Panc1 (cell line): ENCODE data around the gene CAD. TPM values are rescaled to one million over a fixed set of nuclear protein-coding genes. Genes with fewer than 3 reads are reported as not detected.
"Not testable (repeated sequence)": the region's sequence is repeated elsewhere in the genome, so short reads cannot be mapped to it uniquely, and the experiment has no call there.

Experiments
- ATAC-seq: fragments of 200-7000 bp; cut with Tn5 transposase; 2 replicates; pipeline ENCODE4 v1.9.1; 2020; ENCODE audit warnings: mild to moderate bottlenecking, moderate library complexity
- BruUV-seq: library from RNA; stranded (reverse); fragments of 400-500 nt; replicated peaks from 2 replicates; lab custom pipeline; 2021; lab: Mats Ljungman, UMichigan
- CTCF ChIA-PET: fragments of 300-600 bp; sonication (Branson Sonifier 250); formaldehyde crosslinking; loops from one replicate; lab custom pipeline; 2022; ENCODE audit warnings: antibody characterized with exemption; lab: Charles Lee
- POLR2A ChIA-PET: fragments of 300-600 bp; sonication (Branson Sonifier 250); formaldehyde crosslinking; loops from one replicate; lab custom pipeline; 2022; ENCODE audit warnings: antibody characterized with exemption; lab: Charles Lee
- DNase-seq: peaks from one replicate; pipeline ENCODE4 v3.0.0-alpha.2; 2010; ENCODE audit warnings: low read depth, low spot score
- H3K27ac ChIP-seq: 2 replicates; pipeline ENCODE4 v1.5.1; 2011; ENCODE audit warnings: mild to moderate bottlenecking, low read length, inconsistent platforms
- H3K27me3 ChIP-seq: fragments of 200-500 bp; sonication (Bioruptor generic); 2 replicates; pipeline ENCODE4 v1.6.0; 2014; ENCODE audit warnings: low read length, inconsistent platforms; ENCODE audit not compliant: control insufficient read depth, insufficient read depth
- H3K36me3 ChIP-seq: fragments of 200-500 bp; sonication (Bioruptor generic); 2 replicates; pipeline ENCODE4 v1.5.1; 2014; ENCODE audit warnings: inconsistent platforms, mild to moderate bottlenecking, low read length, moderate library complexity; ENCODE audit not compliant: control insufficient read depth, insufficient read depth
- H3K4me1 ChIP-seq: 2 replicates; pipeline ENCODE4 v1.5.1; 2011; ENCODE audit warnings: inconsistent platforms, mild to moderate bottlenecking, low read length, moderate library complexity; ENCODE audit not compliant: control insufficient read depth, insufficient read depth
- H3K4me3 ChIP-seq, 2 experiments: 2 replicates each; pipeline ENCODE4 v1.5.1; 2011 to 2012; ENCODE audit warnings: low read depth in 2 of 2, low read length in 2 of 2, mild to moderate bottlenecking in 2 of 2, inconsistent platforms in 1 of 2, moderate library complexity in 1 of 2
- H3K9me3 ChIP-seq: fragments of 200-500 bp; sonication (Bioruptor generic); 2 replicates; pipeline ENCODE4 v1.5.1; 2014; ENCODE audit warnings: low read depth, mild to moderate bottlenecking, inconsistent platforms, low read length, moderate library complexity; ENCODE audit not compliant: control insufficient read depth, insufficient read depth
- POLR2AphosphoS5 ChIP-seq: IDR thresholded peaks from 2 replicates; pipeline ENCODE4 v1.6.1; 2012; ENCODE audit warnings: mild to moderate bottlenecking, low read depth, low read length, moderate library complexity
- SIN3A ChIP-seq: IDR thresholded peaks from 2 replicates; pipeline ENCODE4 v1.6.1; 2012; ENCODE audit warnings: low read depth, mild to moderate bottlenecking, low read length, moderate library complexity, borderline replicate concordance; ENCODE audit not compliant: insufficient read depth
- TCF7L2 ChIP-seq: IDR thresholded peaks from 2 replicates; pipeline ENCODE4 v1.6.1; 2011; ENCODE audit warnings: mild to moderate bottlenecking, low read depth, low read length, inconsistent platforms
- in situ Hi-C: cut with HindIII; loops from 2 replicates; pipeline ENCODE4 v1.10.0; 2016; ENCODE audit warnings: low sequenced_read_pairs, low pct_unique_long_range_greater_than_20kb
- intact Hi-C: fragments of 100-400 bp; cut with micrococcal nuclease; formaldehyde crosslinking; loops from one replicate; pipeline ENCODE4 v1.10.0; 2022; ENCODE audit not compliant: unreplicated experiment
- total RNA-seq: library from RNA; stranded (reverse); gene quantifications from one replicate; pipeline ENCODE4 v1.2.1, GENCODE V29; 2021; ENCODE audit not compliant: unreplicated experiment
- TF ChIP-seq, protein P1 (sequence below): fragments of 450-650 bp; IDR thresholded peaks from 2 replicates; pipeline ENCODE4 v1.5.1; 2017; ENCODE audit warnings: mild to moderate bottlenecking
- TF ChIP-seq, protein P2 (sequence below), 2 experiments: IDR thresholded peaks; 2 replicates each; pipeline ENCODE4 v1.6.1; 2011 to 2012; ENCODE audit warnings: low read depth in 2 of 2, control low read depth in 1 of 2, low read length in 1 of 2, mild to moderate bottlenecking in 1 of 2, moderate library complexity in 1 of 2; ENCODE audit not compliant: insufficient read depth in 1 of 2

Gene CAD
- total RNA-seq, 1 experiment from 2014 or later: 76.7 TPM

GRCh38 chr2:27194538-27195354, 22.4 kb upstream of the CAD start:
- peak; percentile 23; the same call in 1 of the 2 replicates for ATAC-seq
- CTCF ChIA-PET: interaction anchor here (0.7 kb wide), 1 partner anchor 1408 kb away, joined by 3 read pairs; no protein-coding TSS in a partner anchor
- intact Hi-C loops: no loop called here

DNA sequence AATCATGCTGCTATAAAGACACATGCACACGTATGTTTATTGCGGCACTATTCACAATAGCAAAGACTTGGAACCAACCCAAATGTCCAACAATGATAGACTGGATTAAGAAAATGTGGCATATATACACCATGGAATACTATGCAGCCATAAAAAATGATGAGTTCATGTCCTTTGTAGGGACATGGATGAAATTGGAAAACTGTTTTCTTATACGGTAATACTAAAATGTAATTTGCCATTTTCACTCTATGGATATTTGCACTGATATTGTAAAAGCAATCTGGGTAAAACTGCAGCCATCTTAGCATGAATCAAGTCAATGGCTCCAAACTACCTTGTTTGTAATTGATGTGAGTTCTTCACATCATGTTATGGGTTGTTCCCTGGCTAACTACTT, 21.4 kb upstream of the CAD start:
- intact Hi-C loops, DNase-seq, in situ Hi-C loops, H3K27me3 ChIP-seq, H3K9me3 ChIP-seq, H3K36me3 ChIP-seq, ATAC-seq, H3K4me3 ChIP-seq, BruUV-seq, H3K4me1 ChIP-seq, H3K27ac ChIP-seq: not testable (repeated sequence)
- POLR2A ChIA-PET: interaction anchor here (0.8 kb wide), 1 partner anchor 103 kb away, joined by 4 read pairs; no protein-coding TSS in a partner anchor
- CTCF ChIA-PET: interaction anchor here (0.6 to 0.7 kb wide), 2 partner anchors 24 to 1407 kb away, joined by 3 read pairs; no protein-coding TSS in a partner anchor

More at GRCh38 chr2:27194538-27195354, 22.4 kb upstream of the CAD start:
- H3K36me3 ChIP-seq: no peaks in the 10 kb centered on the region
- H3K4me1 ChIP-seq: no peaks in the 10 kb centered on the region
- POLR2A ChIA-PET: interaction anchor here (0.8 kb wide), 1 partner anchor 102 kb away, joined by 4 read pairs; no protein-coding TSS in a partner anchor
- no peak for DNase-seq
- no TSS peak for BruUV-seq
- H3K9me3 ChIP-seq: no peaks in the 10 kb centered on the region
- H3K27me3 ChIP-seq: no peaks in the 10 kb centered on the region
- in situ Hi-C loops: no loop called here
- TF ChIP-seq TCF7L2: no peak
- TF ChIP-seq, protein P1, sequence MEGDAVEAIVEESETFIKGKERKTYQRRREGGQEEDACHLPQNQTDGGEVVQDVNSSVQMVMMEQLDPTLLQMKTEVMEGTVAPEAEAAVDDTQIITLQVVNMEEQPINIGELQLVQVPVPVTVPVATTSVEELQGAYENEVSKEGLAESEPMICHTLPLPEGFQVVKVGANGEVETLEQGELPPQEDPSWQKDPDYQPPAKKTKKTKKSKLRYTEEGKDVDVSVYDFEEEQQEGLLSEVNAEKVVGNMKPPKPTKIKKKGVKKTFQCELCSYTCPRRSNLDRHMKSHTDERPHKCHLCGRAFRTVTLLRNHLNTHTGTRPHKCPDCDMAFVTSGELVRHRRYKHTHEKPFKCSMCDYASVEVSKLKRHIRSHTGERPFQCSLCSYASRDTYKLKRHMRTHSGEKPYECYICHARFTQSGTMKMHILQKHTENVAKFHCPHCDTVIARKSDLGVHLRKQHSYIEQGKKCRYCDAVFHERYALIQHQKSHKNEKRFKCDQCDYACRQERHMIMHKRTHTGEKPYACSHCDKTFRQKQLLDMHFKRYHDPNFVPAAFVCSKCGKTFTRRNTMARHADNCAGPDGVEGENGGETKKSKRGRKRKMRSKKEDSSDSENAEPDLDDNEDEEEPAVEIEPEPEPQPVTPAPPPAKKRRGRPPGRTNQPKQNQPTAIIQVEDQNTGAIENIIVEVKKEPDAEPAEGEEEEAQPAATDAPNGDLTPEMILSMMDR: no peak
- TF ChIP-seq POLR2AphosphoS5: no peak
- no peak for TF ChIP-seq SIN3A
- TF ChIP-seq, protein P2, sequence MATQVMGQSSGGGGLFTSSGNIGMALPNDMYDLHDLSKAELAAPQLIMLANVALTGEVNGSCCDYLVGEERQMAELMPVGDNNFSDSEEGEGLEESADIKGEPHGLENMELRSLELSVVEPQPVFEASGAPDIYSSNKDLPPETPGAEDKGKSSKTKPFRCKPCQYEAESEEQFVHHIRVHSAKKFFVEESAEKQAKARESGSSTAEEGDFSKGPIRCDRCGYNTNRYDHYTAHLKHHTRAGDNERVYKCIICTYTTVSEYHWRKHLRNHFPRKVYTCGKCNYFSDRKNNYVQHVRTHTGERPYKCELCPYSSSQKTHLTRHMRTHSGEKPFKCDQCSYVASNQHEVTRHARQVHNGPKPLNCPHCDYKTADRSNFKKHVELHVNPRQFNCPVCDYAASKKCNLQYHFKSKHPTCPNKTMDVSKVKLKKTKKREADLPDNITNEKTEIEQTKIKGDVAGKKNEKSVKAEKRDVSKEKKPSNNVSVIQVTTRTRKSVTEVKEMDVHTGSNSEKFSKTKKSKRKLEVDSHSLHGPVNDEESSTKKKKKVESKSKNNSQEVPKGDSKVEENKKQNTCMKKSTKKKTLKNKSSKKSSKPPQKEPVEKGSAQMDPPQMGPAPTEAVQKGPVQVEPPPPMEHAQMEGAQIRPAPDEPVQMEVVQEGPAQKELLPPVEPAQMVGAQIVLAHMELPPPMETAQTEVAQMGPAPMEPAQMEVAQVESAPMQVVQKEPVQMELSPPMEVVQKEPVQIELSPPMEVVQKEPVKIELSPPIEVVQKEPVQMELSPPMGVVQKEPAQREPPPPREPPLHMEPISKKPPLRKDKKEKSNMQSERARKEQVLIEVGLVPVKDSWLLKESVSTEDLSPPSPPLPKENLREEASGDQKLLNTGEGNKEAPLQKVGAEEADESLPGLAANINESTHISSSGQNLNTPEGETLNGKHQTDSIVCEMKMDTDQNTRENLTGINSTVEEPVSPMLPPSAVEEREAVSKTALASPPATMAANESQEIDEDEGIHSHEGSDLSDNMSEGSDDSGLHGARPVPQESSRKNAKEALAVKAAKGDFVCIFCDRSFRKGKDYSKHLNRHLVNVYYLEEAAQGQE (IDR thresholded peaks at IDR 0.05; ENCODE audit: insufficient read depth in 1 of 2, low read depth in 2 of 2, low read length in 1 of 2): no peak
- H3K4me3 ChIP-seq: no peak overlapping the region
- H3K27ac ChIP-seq: no peak overlapping the region

- BruUV-seq, H3K4me3 ChIP-seq, DNase-seq, H3K9me3 ChIP-seq, in situ Hi-C loops, H3K27ac ChIP-seq, H3K27me3 ChIP-seq, ATAC-seq, H3K36me3 ChIP-seq, POLR2A ChIA-PET, intact Hi-C loops, H3K4me1 ChIP-seq, CTCF ChIA-PET: not testable (repeated sequence)
Observed at GRCh38 chr2:27198068-27198467, 19.1 kb upstream of the CAD start.
